GM23338 (cell line): ENCODE results near the gene MAPT.

Source experiments
- CREB1 ChIP-seq: fragments of 250-450 bp; sonication (Bioruptor Pico); IDR thresholded peaks from 2 replicates; pipeline ENCODE4 v1.5.0; 2020; ENCODE audit warnings: low read depth, mild to moderate bottlenecking, moderate library complexity
- EZH2 ChIP-seq: fragments of 200-600 bp; sonication (generic); IDR thresholded peaks from one replicate; pipeline ENCODE4 v1.8.0; 2017; ENCODE audit warnings: antibody characterized with exemption, mild to moderate bottlenecking, low read depth; ENCODE audit not compliant: unreplicated experiment
- EZH2phosphoT487 ChIP-seq: fragments of 200-600 bp; sonication (generic); IDR thresholded peaks from one replicate; pipeline ENCODE4 v1.8.1; 2018; ENCODE audit warnings: antibody characterized with exemption; ENCODE audit not compliant: unreplicated experiment
- POLR2AphosphoS5 ChIP-seq: IDR thresholded peaks from 2 replicates; pipeline ENCODE4 v1.6.1; 2016; ENCODE audit warnings: antibody characterized with exemption, low read depth
- ZNF114 ChIP-seq: fragments of 250-450 bp; sonication (Bioruptor Pico); IDR thresholded peaks from 2 replicates; pipeline ENCODE4 v1.5.0; 2020; ENCODE audit warnings: mild to moderate bottlenecking, moderate library complexity
- TF ChIP-seq, protein P1 (sequence below), 2 experiments: fragments of 200-600 bp in 1 of 2; sonication (generic) in 1 of 2; conservative IDR thresholded peaks; 2 replicates each; pipeline versions ENCODE4 v1.5.1 to v1.6.1; 2016 to 2017; ENCODE audit warnings: antibody characterized with exemption in 2 of 2, low read depth in 2 of 2, mild to moderate bottlenecking in 2 of 2, moderate library complexity in 1 of 2
- TF ChIP-seq, protein P2 (sequence below): IDR thresholded peaks from one replicate; pipeline ENCODE4 v1.6.1; 2018; ENCODE audit warnings: antibody characterized with exemption; ENCODE audit not compliant: unreplicated experiment

DNA sequence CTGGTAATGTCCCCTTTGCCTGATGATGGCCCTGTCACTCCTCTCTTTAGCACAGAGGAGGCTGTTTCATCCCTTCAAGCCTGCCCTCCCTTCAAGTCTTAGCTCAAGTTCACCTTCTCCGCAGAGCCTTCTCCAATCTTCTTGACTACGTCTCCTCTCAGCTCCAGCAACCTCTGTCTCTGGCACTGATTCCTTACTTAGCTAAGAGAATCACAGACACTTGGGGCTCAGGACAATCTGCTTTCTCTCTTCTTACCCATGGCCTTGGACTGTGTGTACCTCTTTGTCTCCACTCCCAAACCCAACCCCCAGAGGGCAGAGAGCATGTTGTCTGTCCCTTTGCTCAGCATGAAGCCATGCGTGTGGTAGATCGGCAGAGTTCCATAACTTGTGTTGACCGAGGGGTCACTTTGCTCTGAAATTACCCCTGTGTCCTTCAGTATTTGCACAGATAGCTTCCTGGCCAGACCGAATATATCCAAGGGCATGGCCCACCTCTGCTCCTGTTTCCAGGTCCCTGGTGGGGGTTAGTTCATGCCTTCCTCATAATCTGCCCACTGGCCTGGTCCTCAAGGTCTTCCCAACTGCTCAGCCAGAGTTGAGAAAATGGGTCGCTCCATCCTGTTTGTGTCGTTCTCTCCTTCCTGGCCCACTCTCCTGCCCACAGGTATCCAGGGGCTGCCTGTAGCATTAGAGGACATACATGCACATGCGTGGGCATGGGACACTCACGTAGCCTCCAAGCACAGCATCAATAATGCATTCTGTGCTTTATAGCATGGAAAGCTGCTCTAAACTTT lies 41.6 kb downstream of the MAPT start:
- TF ChIP-seq, protein P1, sequence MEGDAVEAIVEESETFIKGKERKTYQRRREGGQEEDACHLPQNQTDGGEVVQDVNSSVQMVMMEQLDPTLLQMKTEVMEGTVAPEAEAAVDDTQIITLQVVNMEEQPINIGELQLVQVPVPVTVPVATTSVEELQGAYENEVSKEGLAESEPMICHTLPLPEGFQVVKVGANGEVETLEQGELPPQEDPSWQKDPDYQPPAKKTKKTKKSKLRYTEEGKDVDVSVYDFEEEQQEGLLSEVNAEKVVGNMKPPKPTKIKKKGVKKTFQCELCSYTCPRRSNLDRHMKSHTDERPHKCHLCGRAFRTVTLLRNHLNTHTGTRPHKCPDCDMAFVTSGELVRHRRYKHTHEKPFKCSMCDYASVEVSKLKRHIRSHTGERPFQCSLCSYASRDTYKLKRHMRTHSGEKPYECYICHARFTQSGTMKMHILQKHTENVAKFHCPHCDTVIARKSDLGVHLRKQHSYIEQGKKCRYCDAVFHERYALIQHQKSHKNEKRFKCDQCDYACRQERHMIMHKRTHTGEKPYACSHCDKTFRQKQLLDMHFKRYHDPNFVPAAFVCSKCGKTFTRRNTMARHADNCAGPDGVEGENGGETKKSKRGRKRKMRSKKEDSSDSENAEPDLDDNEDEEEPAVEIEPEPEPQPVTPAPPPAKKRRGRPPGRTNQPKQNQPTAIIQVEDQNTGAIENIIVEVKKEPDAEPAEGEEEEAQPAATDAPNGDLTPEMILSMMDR (conservative IDR thresholded peaks at IDR 0.05; ENCODE audit: low read depth in 2 of 2): no peak
- no peak for TF ChIP-seq EZH2
- TF ChIP-seq EZH2phosphoT487: no peak
- no peak for TF ChIP-seq POLR2AphosphoS5
- no peak for TF ChIP-seq ZNF114
- TF ChIP-seq, protein P2, sequence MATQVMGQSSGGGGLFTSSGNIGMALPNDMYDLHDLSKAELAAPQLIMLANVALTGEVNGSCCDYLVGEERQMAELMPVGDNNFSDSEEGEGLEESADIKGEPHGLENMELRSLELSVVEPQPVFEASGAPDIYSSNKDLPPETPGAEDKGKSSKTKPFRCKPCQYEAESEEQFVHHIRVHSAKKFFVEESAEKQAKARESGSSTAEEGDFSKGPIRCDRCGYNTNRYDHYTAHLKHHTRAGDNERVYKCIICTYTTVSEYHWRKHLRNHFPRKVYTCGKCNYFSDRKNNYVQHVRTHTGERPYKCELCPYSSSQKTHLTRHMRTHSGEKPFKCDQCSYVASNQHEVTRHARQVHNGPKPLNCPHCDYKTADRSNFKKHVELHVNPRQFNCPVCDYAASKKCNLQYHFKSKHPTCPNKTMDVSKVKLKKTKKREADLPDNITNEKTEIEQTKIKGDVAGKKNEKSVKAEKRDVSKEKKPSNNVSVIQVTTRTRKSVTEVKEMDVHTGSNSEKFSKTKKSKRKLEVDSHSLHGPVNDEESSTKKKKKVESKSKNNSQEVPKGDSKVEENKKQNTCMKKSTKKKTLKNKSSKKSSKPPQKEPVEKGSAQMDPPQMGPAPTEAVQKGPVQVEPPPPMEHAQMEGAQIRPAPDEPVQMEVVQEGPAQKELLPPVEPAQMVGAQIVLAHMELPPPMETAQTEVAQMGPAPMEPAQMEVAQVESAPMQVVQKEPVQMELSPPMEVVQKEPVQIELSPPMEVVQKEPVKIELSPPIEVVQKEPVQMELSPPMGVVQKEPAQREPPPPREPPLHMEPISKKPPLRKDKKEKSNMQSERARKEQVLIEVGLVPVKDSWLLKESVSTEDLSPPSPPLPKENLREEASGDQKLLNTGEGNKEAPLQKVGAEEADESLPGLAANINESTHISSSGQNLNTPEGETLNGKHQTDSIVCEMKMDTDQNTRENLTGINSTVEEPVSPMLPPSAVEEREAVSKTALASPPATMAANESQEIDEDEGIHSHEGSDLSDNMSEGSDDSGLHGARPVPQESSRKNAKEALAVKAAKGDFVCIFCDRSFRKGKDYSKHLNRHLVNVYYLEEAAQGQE: no peak
- TF ChIP-seq CREB1: no peak
